CD4-positive, alpha-beta T cell treated with Interleukin-6 at 100 ng/mL for 8 hours (primary cell): ENCODE data around the gene SEC16A.

Experiments
- DNase-seq: peaks from one replicate; pipeline ENCODE4 v3.0.0-alpha.2; 2020; ENCODE audit warnings: mixed read lengths, low spot score

Gene SEC16A

GRCh38 chr9:136485049-136486045 lies 2.5 kb upstream of the SEC16A start:
- peak; percentile 81 for DNase-seq

- no peak for DNase-seq
These were observed 1.6 kb upstream of the SEC16A start for GRCh38 chr9:136484153-136485048.

GRCh38 chr9:136483589-136484152 lies 831 bp upstream of the SEC16A start:
- DNase-seq, result peak; percentile 96

- DNase-seq, result no peak
These were observed 621 bp downstream of the SEC16A start for GRCh38 chr9:136482046-136482792.

GRCh38 chr9:136481558-136481957 lies 1.3 kb downstream of the SEC16A start:
- DNase-seq, result no peak

- DNase-seq, result no peak
These were observed 6.3 kb downstream of the SEC16A start for GRCh38 chr9:136476369-136477150.

GRCh38 chr9:136474974-136475865 lies 7.6 kb downstream of the SEC16A start:
- no peak for DNase-seq

GRCh38 chr9:136474021-136474640 lies 8.7 kb downstream of the SEC16A start:
- no peak for DNase-seq

GRCh38 chr9:136473354-136473721 lies 9.5 kb downstream of the SEC16A start:
- no peak for DNase-seq

GRCh38 chr9:136472640-136473353 lies 10.0 kb downstream of the SEC16A start:
- no peak for DNase-seq

GRCh38 chr9:136471802-136472487 lies 10.9 kb downstream of the SEC16A start:
- DNase-seq, result no peak

GRCh38 chr9:136470792-136471469 lies 11.9 kb downstream of the SEC16A start:
- DNase-seq, result no peak

- no peak for DNase-seq
These were observed 12.5 kb downstream of the SEC16A start for GRCh38 chr9:136470356-136470755.

- DNase-seq, result no peak
These were observed 15.1 kb downstream of the SEC16A start for GRCh38 chr9:136467766-136468165.

- no peak for DNase-seq
These were observed 16.7 kb downstream of the SEC16A start for GRCh38 chr9:136466155-136466541.

- no peak for DNase-seq
These were observed 17.2 kb downstream of the SEC16A start for GRCh38 chr9:136465500-136466154.

GRCh38 chr9:136464241-136464640 lies 18.6 kb downstream of the SEC16A start:
- DNase-seq, result no peak
